ENCODE results near the gene PEAK1.

Gene PEAK1

DNA sequence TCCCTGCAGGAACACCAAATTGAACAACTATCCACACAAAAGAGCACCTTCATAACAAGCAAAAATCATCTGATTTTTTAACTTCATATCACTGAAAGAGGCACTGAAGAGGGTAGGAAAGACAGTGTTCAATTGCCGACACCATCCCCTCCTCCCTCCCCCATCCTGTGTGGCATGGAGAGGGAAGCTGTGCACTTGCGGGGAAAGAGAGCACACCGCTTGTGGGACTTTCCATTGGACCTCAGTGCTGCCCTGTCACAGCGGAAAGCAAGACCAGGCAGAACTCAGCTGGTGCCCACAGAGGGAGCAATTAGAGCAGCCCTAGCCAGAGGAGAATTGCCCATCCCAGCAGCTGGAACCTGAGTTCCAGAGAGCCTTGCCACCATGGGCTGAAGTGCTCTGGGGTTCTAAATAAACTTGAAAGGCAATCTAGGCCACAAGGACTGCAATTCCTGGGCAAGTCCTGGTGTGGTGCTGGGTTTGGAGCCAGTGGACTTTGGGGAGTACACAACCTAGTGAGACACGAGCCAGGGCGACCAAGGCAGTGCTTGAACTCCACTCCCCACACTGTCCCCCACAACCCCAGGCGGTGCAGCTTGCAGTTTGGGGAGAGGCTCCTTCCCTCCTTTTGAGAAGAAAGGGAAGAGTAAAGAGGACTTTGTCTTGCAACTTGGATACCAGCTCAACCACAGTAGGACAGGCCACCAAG lies 27.0 kb downstream of the PEAK1 start:
- H3K4me3 Mint-ChIP-seq: no peak overlapping the region
- H3K27me3 Mint-ChIP-seq (ENCODE audit: low read depth, poor library complexity): no peaks in the 10 kb centered on the region
- H3K36me3 Mint-ChIP-seq (ENCODE audit: low read depth): peaks cover 27% of the 10 kb centered on the region
- no peak for DNase-seq
- H3K27ac Mint-ChIP-seq: no peak overlapping the region
- peaks cover 43% of the 10 kb centered on the region for H3K9me3 Mint-ChIP-seq
- TF ChIP-seq, protein P1, sequence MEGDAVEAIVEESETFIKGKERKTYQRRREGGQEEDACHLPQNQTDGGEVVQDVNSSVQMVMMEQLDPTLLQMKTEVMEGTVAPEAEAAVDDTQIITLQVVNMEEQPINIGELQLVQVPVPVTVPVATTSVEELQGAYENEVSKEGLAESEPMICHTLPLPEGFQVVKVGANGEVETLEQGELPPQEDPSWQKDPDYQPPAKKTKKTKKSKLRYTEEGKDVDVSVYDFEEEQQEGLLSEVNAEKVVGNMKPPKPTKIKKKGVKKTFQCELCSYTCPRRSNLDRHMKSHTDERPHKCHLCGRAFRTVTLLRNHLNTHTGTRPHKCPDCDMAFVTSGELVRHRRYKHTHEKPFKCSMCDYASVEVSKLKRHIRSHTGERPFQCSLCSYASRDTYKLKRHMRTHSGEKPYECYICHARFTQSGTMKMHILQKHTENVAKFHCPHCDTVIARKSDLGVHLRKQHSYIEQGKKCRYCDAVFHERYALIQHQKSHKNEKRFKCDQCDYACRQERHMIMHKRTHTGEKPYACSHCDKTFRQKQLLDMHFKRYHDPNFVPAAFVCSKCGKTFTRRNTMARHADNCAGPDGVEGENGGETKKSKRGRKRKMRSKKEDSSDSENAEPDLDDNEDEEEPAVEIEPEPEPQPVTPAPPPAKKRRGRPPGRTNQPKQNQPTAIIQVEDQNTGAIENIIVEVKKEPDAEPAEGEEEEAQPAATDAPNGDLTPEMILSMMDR (IDR thresholded peaks at IDR 0.05): no peak
- no peaks in the 10 kb centered on the region for H3K4me1 Mint-ChIP-seq

DNA sequence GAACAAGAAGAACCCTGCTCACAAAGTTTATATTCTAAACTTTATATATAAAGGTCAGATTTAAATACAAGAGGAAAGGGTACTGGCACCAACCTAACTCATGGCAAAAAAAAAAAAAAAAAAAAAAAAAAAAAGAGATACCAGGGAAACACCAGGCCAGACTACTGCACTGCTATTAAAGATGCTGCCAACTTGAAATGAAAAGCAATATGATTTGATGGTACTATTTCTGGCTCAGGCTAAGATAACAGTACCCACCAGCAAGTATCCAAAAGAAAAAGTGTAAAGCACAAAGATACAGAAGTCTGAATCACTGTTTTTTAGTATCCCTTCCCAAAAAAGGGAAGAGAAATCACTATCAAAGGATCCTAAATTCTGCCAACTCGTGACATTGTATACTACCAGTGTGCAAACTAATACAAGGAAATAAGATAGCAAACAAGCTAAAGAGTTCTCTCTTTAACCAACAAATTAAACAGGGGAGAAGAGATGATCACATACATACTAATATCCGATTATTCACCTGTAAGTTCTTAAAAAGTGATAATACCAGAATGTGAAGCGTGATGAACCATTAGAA lies 28.4 kb downstream of the PEAK1 start:
- H3K4me3 Mint-ChIP-seq: no peak overlapping the region
- peaks cover 30% of the 10 kb centered on the region for H3K9me3 Mint-ChIP-seq
- H3K4me1 Mint-ChIP-seq: no peaks in the 10 kb centered on the region
- H3K27me3 Mint-ChIP-seq (ENCODE audit: low read depth, poor library complexity): no peaks in the 10 kb centered on the region
- H3K27ac Mint-ChIP-seq: no peak overlapping the region
- peaks cover 18% of the 10 kb centered on the region for H3K36me3 Mint-ChIP-seq (ENCODE audit: low read depth)
- TF ChIP-seq, protein P1 (IDR thresholded peaks at IDR 0.05): no peak
- DNase-seq: no peak

DNA sequence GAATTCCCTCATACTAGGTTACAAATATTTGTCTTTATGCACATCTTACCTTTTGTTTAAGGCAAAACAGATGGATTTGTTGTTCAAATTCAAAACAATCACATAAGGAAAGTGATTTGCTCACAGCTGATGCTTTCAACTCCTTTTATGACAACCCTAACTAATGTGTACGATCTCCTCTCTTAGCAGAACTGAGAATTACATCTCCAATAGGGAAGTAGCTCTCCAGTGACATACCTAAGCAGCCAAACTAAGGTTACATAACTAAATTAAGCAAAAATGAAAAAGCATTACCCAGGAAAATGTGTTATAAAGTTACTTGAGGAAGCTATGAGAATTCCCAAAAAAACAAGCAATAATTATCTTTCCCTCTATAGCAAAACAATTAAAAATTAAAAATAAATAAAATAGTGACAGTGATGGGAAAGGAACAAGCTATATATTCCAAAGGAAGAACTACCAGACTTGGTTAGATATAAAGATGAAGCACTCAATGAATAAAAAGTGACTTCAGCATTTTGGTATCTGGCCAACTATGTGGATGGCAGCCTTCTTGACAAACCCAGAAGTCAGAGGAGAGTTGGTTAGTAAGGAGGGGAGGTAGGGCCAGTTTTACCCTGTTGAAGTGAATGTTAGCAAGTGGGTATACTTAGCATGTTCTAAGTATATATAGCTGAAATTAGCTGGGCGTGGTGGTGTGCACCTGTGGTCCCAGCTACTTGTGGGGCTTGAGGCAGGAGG lies 32.4 kb downstream of the PEAK1 start:
- no peak overlapping the region for H3K27ac Mint-ChIP-seq
- no peaks in the 10 kb centered on the region for H3K27me3 Mint-ChIP-seq (ENCODE audit: low read depth, poor library complexity)
- no peak overlapping the region for H3K4me3 Mint-ChIP-seq
- H3K36me3 Mint-ChIP-seq (ENCODE audit: low read depth): no peaks in the 10 kb centered on the region
- H3K4me1 Mint-ChIP-seq: no peaks in the 10 kb centered on the region
- no peaks in the 10 kb centered on the region for H3K9me3 Mint-ChIP-seq
- DNase-seq: no peak
- TF ChIP-seq, protein P1 (IDR thresholded peaks at IDR 0.05): no peak

DNA sequence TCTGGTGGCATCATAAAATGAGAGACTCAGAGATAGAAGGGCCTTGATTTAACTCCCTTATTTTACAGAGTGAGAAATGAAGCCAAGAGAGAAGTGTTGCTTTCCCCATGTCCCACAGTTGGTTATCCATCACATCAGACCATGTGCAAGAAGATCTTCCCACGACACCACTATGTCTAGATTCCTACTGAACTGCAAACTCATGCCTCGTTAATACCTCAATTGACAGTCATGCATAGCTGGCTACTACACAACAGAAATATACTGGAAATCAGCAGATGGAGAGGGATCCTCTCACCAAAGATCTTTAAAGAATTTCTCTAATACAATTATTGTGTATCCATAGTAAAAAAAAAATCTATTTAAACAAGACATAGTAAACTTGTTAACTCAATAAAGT lies 33.3 kb downstream of the PEAK1 start:
- DNase-seq: no peak
- H3K27me3 Mint-ChIP-seq (ENCODE audit: low read depth, poor library complexity): no peaks in the 10 kb centered on the region
- H3K36me3 Mint-ChIP-seq (ENCODE audit: low read depth): no peaks in the 10 kb centered on the region
- H3K27ac Mint-ChIP-seq: no peak overlapping the region
- no peaks in the 10 kb centered on the region for H3K4me1 Mint-ChIP-seq
- no peaks in the 10 kb centered on the region for H3K9me3 Mint-ChIP-seq
- H3K4me3 Mint-ChIP-seq: no peak overlapping the region
- TF ChIP-seq, protein P1 (IDR thresholded peaks at IDR 0.05): no peak

DNA sequence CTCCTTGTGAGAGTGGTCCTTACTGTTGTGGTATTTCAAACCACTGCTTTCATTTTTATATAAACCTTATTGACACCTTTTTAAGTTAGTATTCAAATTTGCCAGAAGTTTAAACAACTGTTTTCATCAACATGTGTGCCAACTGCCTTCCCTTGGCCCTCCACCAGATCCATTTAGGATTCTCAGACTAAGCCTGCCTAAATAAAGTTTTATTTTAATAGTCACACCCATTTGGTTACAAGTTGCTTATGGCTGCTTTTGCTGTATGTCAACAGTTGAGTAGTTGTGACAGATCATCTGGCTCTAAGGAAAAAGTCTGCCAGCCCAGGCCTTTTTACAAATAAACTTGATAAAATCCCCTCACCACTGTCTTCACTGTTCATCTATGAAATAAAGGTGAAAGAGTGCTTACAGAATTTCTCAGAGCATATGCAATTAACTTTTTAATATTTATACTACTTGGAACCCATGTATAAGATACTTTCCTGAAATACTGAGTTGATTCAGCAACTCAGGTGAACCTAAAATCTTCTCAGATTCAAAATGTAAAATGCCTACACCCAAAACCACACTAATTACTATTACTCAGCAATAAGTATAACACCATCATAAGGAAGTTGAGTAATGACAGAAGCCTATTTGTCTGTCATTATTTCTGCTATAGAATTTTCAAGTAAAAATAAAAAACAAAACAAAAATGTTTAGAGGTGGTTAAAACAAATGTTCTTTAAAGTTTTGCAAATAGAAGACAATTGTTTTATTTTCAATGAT lies 35.1 kb downstream of the PEAK1 start:
- H3K27ac Mint-ChIP-seq: no peak overlapping the region
- no peak for DNase-seq
- no peaks in the 10 kb centered on the region for H3K9me3 Mint-ChIP-seq
- TF ChIP-seq, protein P1 (IDR thresholded peaks at IDR 0.05): no peak
- H3K4me3 Mint-ChIP-seq: no peak overlapping the region
- peaks cover 4% of the 10 kb centered on the region for H3K27me3 Mint-ChIP-seq (ENCODE audit: low read depth, poor library complexity)
- H3K36me3 Mint-ChIP-seq (ENCODE audit: low read depth): no peaks in the 10 kb centered on the region
- H3K4me1 Mint-ChIP-seq: no peaks in the 10 kb centered on the region
